HepG2 (cell line): ENCODE measurements around the gene KRT10. TPM values are rescaled to one million over a fixed set of nuclear protein-coding genes. Genes with fewer than 3 reads are reported as not detected.

ENCODE experiments used
- AGO1 ChIP-seq: fragments of 200-400 bp; formaldehyde crosslinking; IDR thresholded peaks from 2 replicates; pipeline ENCODE4 v1.6.1; 2017; ENCODE audit warnings: mild to moderate bottlenecking, low read depth, low read length, moderate library complexity; ENCODE audit not compliant: poor library complexity, severe bottlenecking
- ARNT ChIP-seq: fragments of 450-650 bp; IDR thresholded peaks from 2 replicates; pipeline ENCODE4 v1.6.1; 2017
- CREB1 ChIP-seq, 2 experiments: fragments of 450-650 bp in 1 of 2; IDR thresholded peaks; 2 replicates each; pipeline ENCODE4 v1.6.1; 2016 to 2017; ENCODE audit warnings: control low read depth in 1 of 2, mild to moderate bottlenecking in 1 of 2, missing compliant biosample characterization in 1 of 2, missing genetic modification characterization in 1 of 2
- DDIT3 ChIP-seq: sonication (generic); formaldehyde crosslinking; IDR thresholded peaks from 2 replicates; pipeline ENCODE4 v1.4.0; 2020; ENCODE audit warnings: mild to moderate bottlenecking, missing genetic modification reagents
- GFI1 ChIP-seq: sonication (generic); formaldehyde crosslinking; IDR thresholded peaks from 2 replicates; pipeline ENCODE4 v1.5.0; 2020; ENCODE audit warnings: missing genetic modification reagents, mild to moderate bottlenecking, borderline replicate concordance
- HCFC1 ChIP-seq: fragments of 150-350 bp; IDR thresholded peaks from 2 replicates; pipeline ENCODE4 v1.6.1; 2014; ENCODE audit warnings: low read depth, low read length
- HOXA5 ChIP-seq: sonication (generic); formaldehyde crosslinking; IDR thresholded peaks from 2 replicates; pipeline ENCODE4 v1.4.0; 2020; ENCODE audit warnings: missing genetic modification reagents
- MXI1 ChIP-seq: IDR thresholded peaks from 3 replicates; pipeline ENCODE4 v1.6.1; 2012; ENCODE audit warnings: low read depth, low read length, inconsistent platforms, borderline replicate concordance
- PBX2 ChIP-seq: IDR thresholded peaks from 2 replicates; pipeline ENCODE4 v1.6.1; 2016; ENCODE audit warnings: control low read depth
- RAD21 ChIP-seq: fragments of 450-650 bp; formaldehyde crosslinking; IDR thresholded peaks from 2 replicates; pipeline ENCODE4 v1.5.0; 2020; ENCODE audit warnings: mild to moderate bottlenecking
- SRY ChIP-seq: sonication (generic); formaldehyde crosslinking; IDR thresholded peaks from 2 replicates; pipeline ENCODE4 v1.8.0; 2022; ENCODE audit warnings: mild to moderate bottlenecking, missing genetic modification reagents
- ZBTB42 ChIP-seq: sonication (generic); formaldehyde crosslinking; IDR thresholded peaks from 2 replicates; pipeline ENCODE4 v1.5.0; 2020; ENCODE audit warnings: mild to moderate bottlenecking, missing genetic modification reagents
- ZBTB8A ChIP-seq: sonication (generic); formaldehyde crosslinking; IDR thresholded peaks from 2 replicates; pipeline ENCODE4 v1.4.0; 2020; ENCODE audit warnings: mild to moderate bottlenecking, low read depth, missing genetic modification reagents, borderline replicate concordance
- ZNF225 ChIP-seq: sonication (generic); formaldehyde crosslinking; IDR thresholded peaks from 2 replicates; pipeline ENCODE4 v1.4.0; 2020; ENCODE audit warnings: mild to moderate bottlenecking, missing genetic modification reagents
- ZNF34 ChIP-seq: sonication (generic); formaldehyde crosslinking; IDR thresholded peaks from 2 replicates; pipeline ENCODE4 v1.4.0; 2020; ENCODE audit warnings: mild to moderate bottlenecking, missing genetic modification reagents, borderline replicate concordance
- ZNF558 ChIP-seq: sonication (generic); formaldehyde crosslinking; IDR thresholded peaks from 2 replicates; pipeline ENCODE4 v1.9.0; 2022; ENCODE audit warnings: mild to moderate bottlenecking, missing genetic modification reagents, borderline replicate concordance
- ZNF563 ChIP-seq: sonication (generic); formaldehyde crosslinking; IDR thresholded peaks from 2 replicates; pipeline ENCODE4 v1.8.0; 2022; ENCODE audit warnings: mild to moderate bottlenecking, moderate library complexity, missing genetic modification reagents
- ZNF577 ChIP-seq: sonication (generic); formaldehyde crosslinking; IDR thresholded peaks from 2 replicates; pipeline ENCODE4 v1.4.0; 2020; ENCODE audit warnings: mild to moderate bottlenecking, low read depth, missing genetic modification reagents, borderline replicate concordance
- ZNF605 ChIP-seq: sonication (generic); formaldehyde crosslinking; IDR thresholded peaks from 2 replicates; pipeline ENCODE4 v1.8.0; 2022; ENCODE audit warnings: mild to moderate bottlenecking, missing genetic modification reagents
- ZNF616 ChIP-seq: sonication (generic); formaldehyde crosslinking; IDR thresholded peaks from 2 replicates; pipeline ENCODE4 v1.5.0; 2020; ENCODE audit warnings: low read depth, mild to moderate bottlenecking, missing genetic modification reagents
- ZNF720 ChIP-seq: sonication (generic); formaldehyde crosslinking; IDR thresholded peaks from 2 replicates; pipeline ENCODE4 v1.4.0; 2020; ENCODE audit warnings: missing genetic modification reagents
- ZSCAN21 ChIP-seq: sonication (generic); formaldehyde crosslinking; IDR thresholded peaks from 2 replicates; pipeline ENCODE4 v1.8.0; 2022; ENCODE audit warnings: mild to moderate bottlenecking, missing genetic modification reagents, moderate library complexity, borderline replicate concordance
- polyA plus RNA-seq, 8 experiments: library from polyadenylated mRNA; depleted of rRNA in 3 of 8; stranded (reverse) in 7 of 8; unstranded in 1 of 8; fragments of >200 nt; fragmentation: Illumina TruSeq in 4 of 8; extraction: Trizol in 4 of 8; gene quantifications; 2 replicates each; pipeline versions ENCODE4 v1.2.1 to v1.2.3, GENCODE V29; 2011 to 2016; ENCODE audit warnings: low read depth in 4 of 8, missing spikeins in 1 of 8, mixed read lengths in 1 of 8; ENCODE audit not compliant: insufficient read depth in 1 of 8
- total RNA-seq, 5 experiments: library from RNA; depleted of rRNA; stranded (reverse); fragments of >200 nt; fragmentation: Illumina TruSeq; extraction: Trizol; gene quantifications; 2 replicates each; pipeline ENCODE4 v1.2.3, GENCODE V29; 2016; ENCODE audit warnings: low read depth in 1 of 5
- TF ChIP-seq, protein P1 (sequence below): sonication (generic); formaldehyde crosslinking; IDR thresholded peaks from 2 replicates; pipeline ENCODE4 v1.4.0; 2020; ENCODE audit warnings: missing genetic modification reagents

KRT10 gene
- total and polyA plus RNA-seq, 2 of the 13 experiments (the other 11 are each of a cell fraction or from before 2014, with no cell fraction given) = 25.1 to 27.5 TPM

DNA sequence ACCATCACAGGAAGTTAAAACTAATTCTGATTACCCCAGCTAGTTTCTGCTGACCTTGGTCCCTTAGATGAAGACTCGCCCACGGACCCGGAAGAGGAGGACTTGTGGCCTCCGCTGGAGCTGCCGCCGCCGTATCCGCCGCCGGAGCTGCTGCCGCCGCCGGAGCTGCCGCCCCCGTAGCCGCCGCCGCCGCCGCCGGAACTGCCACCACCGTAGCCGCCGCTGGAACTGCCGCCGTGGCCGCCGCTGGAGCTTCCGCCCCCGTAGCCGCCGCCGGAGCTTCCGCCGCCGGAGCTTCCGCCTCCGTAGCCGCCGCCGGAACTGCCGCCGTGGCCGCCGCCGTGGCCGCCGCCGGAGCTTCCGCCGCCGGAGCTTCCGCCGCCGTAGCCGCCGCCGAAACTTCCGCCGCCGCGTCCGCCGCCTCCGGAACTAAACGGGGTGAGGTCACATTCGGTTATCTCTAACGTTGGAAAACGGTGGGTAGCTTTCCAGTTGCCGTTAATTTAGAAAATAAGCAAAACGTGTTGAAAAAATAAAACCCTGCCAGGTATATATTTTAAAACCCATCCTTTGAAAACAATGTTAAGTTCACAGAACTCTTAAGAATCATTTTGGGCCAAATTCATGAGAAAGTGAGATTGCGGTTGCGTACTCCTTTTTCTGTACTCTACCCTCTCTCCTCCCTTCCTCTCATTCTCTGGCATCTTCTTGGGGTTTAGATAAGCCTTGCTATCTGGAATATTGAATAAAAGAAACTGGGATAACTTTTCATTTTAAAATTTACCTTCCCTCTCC lies 3.5 kb downstream of the KRT10 start (continued):
- TF ChIP-seq ZNF577 (no peak), ZBTB42 (CRISPR knock-in tag) (no peak), MXI1 (peak; percentile 50; the same call in 1 of the 3 replicates), ZNF616 (CRISPR knock-in tag) (0 out of 2 replicates have a peak, but pooled peaks have one; percentile 43), ZNF558 (CRISPR knock-in tag) (peak; percentile 53; the same call in 1 of the 2 replicates), ZNF225 (CRISPR knock-in tag) (no peak), ZNF720 (CRISPR knock-in tag) (no peak), AGO1 (no peak), ZNF34 (CRISPR knock-in tag) (no peak), SRY (CRISPR knock-in tag) (no peak), ZNF605 (CRISPR knock-in tag) (peak; percentile 25; the same call in 1 of the 2 replicates), DDIT3 (CRISPR knock-in tag) (no peak; the same call in 1 of the 2 replicates), CREB1 (IDR thresholded peaks at IDR 0.05) (no peak; the same call in 1 of the 2 replicates), CREB1 (CRISPR knock-in tag; IDR thresholded peaks at IDR 0.05) (0 out of 2 replicates have a peak, but pooled peaks have one; percentile 39), ZNF563 (CRISPR knock-in tag) (peak; percentile 86; the same call in 1 of the 2 replicates), ZBTB8A (CRISPR knock-in tag) (no peak), HCFC1 (no peak), RAD21 (peak; percentile 61; the same call in 1 of the 2 replicates), HOXA5 (CRISPR knock-in tag) (peak; percentile 54; the same call in 1 of the 2 replicates), GFI1 (CRISPR knock-in tag) (peak; percentile 59; the same call in 1 of the 2 replicates), ZSCAN21 (CRISPR knock-in tag) (peak; percentile 65; the same call in 1 of the 2 replicates), PBX2 (CRISPR knock-in tag) (no peak), ARNT (no peak)
- TF ChIP-seq, protein P1, sequence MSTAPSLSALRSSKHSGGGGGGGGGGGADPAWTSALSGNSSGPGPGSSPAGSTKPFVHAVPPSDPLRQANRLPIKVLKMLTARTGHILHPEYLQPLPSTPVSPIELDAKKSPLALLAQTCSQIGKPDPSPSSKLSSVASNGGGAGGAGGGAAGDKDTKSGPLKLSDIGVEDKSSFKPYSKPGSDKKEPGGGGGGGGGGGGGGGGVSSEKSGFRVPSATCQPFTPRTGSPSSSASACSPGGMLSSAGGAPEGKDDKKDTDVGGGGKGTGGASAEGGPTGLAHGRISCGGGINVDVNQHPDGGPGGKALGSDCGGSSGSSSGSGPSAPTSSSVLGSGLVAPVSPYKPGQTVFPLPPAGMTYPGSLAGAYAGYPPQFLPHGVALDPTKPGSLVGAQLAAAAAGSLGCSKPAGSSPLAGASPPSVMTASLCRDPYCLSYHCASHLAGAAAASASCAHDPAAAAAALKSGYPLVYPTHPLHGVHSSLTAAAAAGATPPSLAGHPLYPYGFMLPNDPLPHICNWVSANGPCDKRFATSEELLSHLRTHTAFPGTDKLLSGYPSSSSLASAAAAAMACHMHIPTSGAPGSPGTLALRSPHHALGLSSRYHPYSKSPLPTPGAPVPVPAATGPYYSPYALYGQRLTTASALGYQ (CRISPR knock-in tag) = no peak
